HUES6 (cell line): ENCODE data around the gene RANBP17.
"Not testable (repeated sequence)": the region's sequence is repeated elsewhere in the genome, so short reads cannot be mapped to it uniquely, and the experiment has no call there.

ENCODE experiments used
- H3K27ac ChIP-seq: 2 replicates; pipeline ENCODE4 v1.7.0; 2013; ENCODE audit warnings: low read depth, mild to moderate bottlenecking, low read length, inconsistent platforms
- H3K27me3 ChIP-seq: 2 replicates; pipeline ENCODE4 v1.6.1; 2013; ENCODE audit warnings: low read length; ENCODE audit not compliant: control insufficient read depth, insufficient read depth
- H3K36me3 ChIP-seq: 2 replicates; pipeline ENCODE4 v1.6.1; 2013; ENCODE audit warnings: low read length; ENCODE audit not compliant: control insufficient read depth, insufficient read depth
- H3K4me1 ChIP-seq: 2 replicates; pipeline ENCODE4 v1.6.1; 2013; ENCODE audit warnings: low read length; ENCODE audit not compliant: control insufficient read depth, insufficient read depth
- H3K4me3 ChIP-seq: 2 replicates; pipeline ENCODE4 v1.5.1; 2013; ENCODE audit warnings: low read depth, low read length
- H3K9ac ChIP-seq: one replicate; pipeline ENCODE4 v1.6.1; 2013; ENCODE audit warnings: mild to moderate bottlenecking, low read length
- H3K9me3 ChIP-seq: 2 replicates; pipeline ENCODE4 v1.6.1; 2013; ENCODE audit warnings: low read depth, low read length; ENCODE audit not compliant: control insufficient read depth, insufficient read depth

Gene RANBP17

GRCh38 chr5:170937914-170938313 lies 76.1 kb downstream of the RANBP17 start:
- H3K27me3 ChIP-seq, result peaks cover 6% of the 10 kb centered on the region; the same call in 1 of the 2 replicates
- no peak overlapping the region for H3K4me3 ChIP-seq
- H3K36me3 ChIP-seq, result no peaks in the 10 kb centered on the region
- H3K4me1 ChIP-seq, result 0 out of 2 replicates have a peak, but pooled peaks cover 3% of the 10 kb centered on the region
- no peaks in the 10 kb centered on the region for H3K9me3 ChIP-seq
- no peak overlapping the region for H3K27ac ChIP-seq
- no peak overlapping the region for H3K9ac ChIP-seq

- Histone ChIP-seq H3K36me3 (no peaks in the 10 kb centered on the region), H3K9ac (no peak overlapping the region), H3K4me3 (no peak overlapping the region), H3K27ac (no peak overlapping the region), H3K4me1 (0 out of 2 replicates have a peak, but pooled peaks cover 3% of the 10 kb centered on the region), H3K9me3 (no peaks in the 10 kb centered on the region), H3K27me3 (peaks cover 4% of the 10 kb centered on the region; the same call in 1 of the 2 replicates)
Observed at GRCh38 chr5:170939178-170939577, 77.4 kb downstream of the RANBP17 start.

- no peaks in the 10 kb centered on the region; the same call in 1 of the 2 replicates for H3K27me3 ChIP-seq
- H3K9me3 ChIP-seq, result no peaks in the 10 kb centered on the region
- H3K4me1 ChIP-seq, result no peaks in the 10 kb centered on the region
- no peak overlapping the region for H3K27ac ChIP-seq
- no peak overlapping the region for H3K4me3 ChIP-seq
- no peaks in the 10 kb centered on the region for H3K36me3 ChIP-seq
- no peak overlapping the region for H3K9ac ChIP-seq
Observed at GRCh38 chr5:170941788-170942187, 80.0 kb downstream of the RANBP17 start.

GRCh38 chr5:170945275-170945674 lies 83.5 kb downstream of the RANBP17 start:
- Histone ChIP-seq H3K27ac (no peak overlapping the region), H3K4me1 (no peaks in the 10 kb centered on the region), H3K27me3 (no peaks in the 10 kb centered on the region)

GRCh38 chr5:170960567-170960966 lies 98.7 kb downstream of the RANBP17 start:
- Histone ChIP-seq H3K9ac (no peak overlapping the region), H3K27ac (no peak overlapping the region), H3K9me3 (no peaks in the 10 kb centered on the region), H3K4me1 (no peaks in the 10 kb centered on the region), H3K36me3 (no peaks in the 10 kb centered on the region), H3K27me3 (no peaks in the 10 kb centered on the region), H3K4me3 (no peak overlapping the region)

More at GRCh38 chr5:170945275-170945674, 83.5 kb downstream of the RANBP17 start:
- no peak overlapping the region for H3K9ac ChIP-seq
- H3K4me3 ChIP-seq, result no peak overlapping the region
- no peaks in the 10 kb centered on the region for H3K9me3 ChIP-seq
- no peaks in the 10 kb centered on the region for H3K36me3 ChIP-seq

GRCh38 chr5:170963521-170963920 lies 101.7 kb downstream of the RANBP17 start:
- Histone ChIP-seq H3K36me3 (no peaks in the 10 kb centered on the region), H3K4me1 (no peaks in the 10 kb centered on the region), H3K9me3 (no peaks in the 10 kb centered on the region), H3K27ac (no peak overlapping the region), H3K4me3 (no peak overlapping the region), H3K9ac (no peak overlapping the region), H3K27me3 (no peaks in the 10 kb centered on the region)

- Histone ChIP-seq H3K4me1 (no peaks in the 10 kb centered on the region), H3K27me3 (no peaks in the 10 kb centered on the region), H3K9ac (no peak overlapping the region), H3K9me3 (peaks cover 6% of the 10 kb centered on the region), H3K36me3 (no peaks in the 10 kb centered on the region; the same call in 1 of the 2 replicates), H3K4me3 (no peak overlapping the region), H3K27ac (no peak overlapping the region)
Observed at GRCh38 chr5:170974461-170974860, 112.6 kb downstream of the RANBP17 start.

- not testable (repeated sequence) for H3K9ac ChIP-seq, H3K27me3 ChIP-seq, H3K27ac ChIP-seq, H3K36me3 ChIP-seq, H3K4me1 ChIP-seq, H3K4me3 ChIP-seq
- H3K9me3 ChIP-seq, result peaks cover 24% of the 10 kb centered on the region
Observed at GRCh38 chr5:170980261-170980660, 118.4 kb downstream of the RANBP17 start.

- Histone ChIP-seq H3K4me3 (no peak overlapping the region), H3K27me3 (no peaks in the 10 kb centered on the region), H3K4me1 (no peaks in the 10 kb centered on the region), H3K9me3 (peaks cover 10% of the 10 kb centered on the region), H3K9ac (no peak overlapping the region), H3K27ac (no peak overlapping the region), H3K36me3 (no peaks in the 10 kb centered on the region)
Observed at GRCh38 chr5:170985486-170985885, 123.7 kb downstream of the RANBP17 start.

GRCh38 chr5:170986598-170986997 lies 124.8 kb downstream of the RANBP17 start:
- no peaks in the 10 kb centered on the region for H3K4me1 ChIP-seq
- peaks cover under 1% of the 10 kb centered on the region; the same call in 1 of the 2 replicates for H3K9me3 ChIP-seq
- no peak overlapping the region for H3K4me3 ChIP-seq
- no peak overlapping the region for H3K9ac ChIP-seq
- H3K27me3 ChIP-seq, result no peaks in the 10 kb centered on the region
- H3K27ac ChIP-seq, result no peak overlapping the region
- H3K36me3 ChIP-seq, result no peaks in the 10 kb centered on the region

GRCh38 chr5:170993476-170993875 lies 131.7 kb downstream of the RANBP17 start:
- H3K27me3 ChIP-seq, result no peaks in the 10 kb centered on the region
- no peaks in the 10 kb centered on the region for H3K4me1 ChIP-seq
- H3K9ac ChIP-seq, result no peak overlapping the region
- no peaks in the 10 kb centered on the region for H3K36me3 ChIP-seq
- H3K9me3 ChIP-seq, result no peaks in the 10 kb centered on the region
- no peak overlapping the region for H3K4me3 ChIP-seq
- no peak overlapping the region for H3K27ac ChIP-seq

- no peak overlapping the region for H3K27ac ChIP-seq
- H3K9ac ChIP-seq, result no peak overlapping the region
- H3K9me3 ChIP-seq, result peaks cover 12% of the 10 kb centered on the region; the same call in 1 of the 2 replicates
- no peaks in the 10 kb centered on the region for H3K36me3 ChIP-seq
- H3K27me3 ChIP-seq, result no peaks in the 10 kb centered on the region
- no peaks in the 10 kb centered on the region for H3K4me1 ChIP-seq
- H3K4me3 ChIP-seq, result no peak overlapping the region
Observed at GRCh38 chr5:171010086-171010485, 148.3 kb downstream of the RANBP17 start.
